ENCODE results near the gene ANXA4.
"Not testable (repeated sequence)": the region's sequence is repeated elsewhere in the genome, so short reads cannot be mapped to it uniquely, and the experiment has no call there.

Gene ANXA4

DNA sequence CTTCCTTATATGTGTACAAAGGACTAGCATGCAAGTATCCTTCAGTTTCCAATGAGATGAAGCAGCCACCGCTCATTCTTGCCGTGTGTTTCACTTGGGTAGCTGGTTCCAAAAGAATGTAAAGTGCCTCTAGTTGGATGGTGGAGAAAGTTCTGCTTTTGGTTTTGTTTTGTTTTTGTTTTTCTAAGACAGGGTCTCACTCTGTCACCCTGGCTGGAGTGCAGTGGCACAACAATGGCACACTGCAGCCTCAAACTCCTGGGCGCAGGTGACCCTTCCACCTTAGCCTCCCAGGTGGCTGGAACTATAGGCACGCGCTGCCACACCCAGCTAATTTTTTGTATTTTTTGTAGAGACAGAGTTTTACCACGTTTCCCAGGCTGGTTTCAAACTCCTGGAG, 8.3 kb downstream of the ANXA4 start:
- no peak overlapping the region for H3K4me3 ChIP-seq (ENCODE audit: low read depth, low read length)

DNA sequence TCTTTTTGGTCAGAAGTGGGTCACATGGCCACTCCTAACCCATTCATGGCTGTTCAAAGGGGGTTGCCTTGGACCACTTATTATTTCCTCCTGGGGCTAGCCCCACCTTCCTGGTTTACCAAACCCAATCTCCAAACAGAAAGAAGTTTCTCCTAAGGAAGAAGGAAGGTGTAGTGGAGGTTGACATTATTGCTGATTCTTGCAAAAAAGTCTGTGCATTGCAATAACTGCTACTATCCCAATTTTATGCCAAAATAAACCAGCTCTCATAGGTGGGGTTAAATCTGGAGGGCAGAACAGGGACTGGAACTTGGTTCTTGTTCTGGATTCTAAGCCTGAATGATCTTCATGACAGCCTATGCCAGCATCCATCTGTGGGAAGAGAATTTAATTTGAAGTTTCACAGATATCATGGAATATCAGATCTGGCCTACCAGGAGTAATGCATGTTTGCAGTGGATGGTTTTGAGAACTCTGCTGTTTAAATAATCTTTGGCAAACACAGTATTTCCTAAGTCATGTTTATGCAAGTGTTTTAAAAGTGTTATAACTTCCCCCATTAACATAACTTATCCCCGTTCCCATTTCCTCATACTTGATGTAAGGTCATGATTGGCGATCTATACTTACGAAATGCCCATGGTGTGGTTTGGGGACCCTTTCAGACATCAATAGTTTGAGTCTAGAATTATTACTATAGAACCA, 11.9 kb downstream of the ANXA4 start:
- no peak overlapping the region for H3K4me3 ChIP-seq (ENCODE audit: low read depth, low read length)

DNA sequence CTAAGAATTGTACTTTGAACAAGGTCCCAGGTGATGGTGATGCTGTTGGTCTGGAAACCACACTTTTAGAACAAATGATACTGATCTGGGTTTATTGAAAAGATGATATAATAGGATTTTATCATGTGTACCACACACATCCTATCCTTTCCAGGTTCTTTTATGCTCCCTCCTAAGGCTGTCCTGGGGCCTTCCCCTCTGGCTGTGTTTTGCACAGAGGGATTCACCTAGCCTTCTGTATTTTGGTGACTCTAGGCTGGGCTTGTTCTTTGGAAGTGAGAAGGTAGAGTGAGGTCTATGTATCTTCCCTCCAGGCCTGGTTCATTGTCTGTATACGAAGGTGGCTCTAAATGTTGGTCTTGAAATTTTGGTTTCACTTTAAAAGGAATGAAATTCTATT, 12.7 kb downstream of the ANXA4 start:
- H3K4me3 ChIP-seq (ENCODE audit: low read depth, low read length): no peak overlapping the region

DNA sequence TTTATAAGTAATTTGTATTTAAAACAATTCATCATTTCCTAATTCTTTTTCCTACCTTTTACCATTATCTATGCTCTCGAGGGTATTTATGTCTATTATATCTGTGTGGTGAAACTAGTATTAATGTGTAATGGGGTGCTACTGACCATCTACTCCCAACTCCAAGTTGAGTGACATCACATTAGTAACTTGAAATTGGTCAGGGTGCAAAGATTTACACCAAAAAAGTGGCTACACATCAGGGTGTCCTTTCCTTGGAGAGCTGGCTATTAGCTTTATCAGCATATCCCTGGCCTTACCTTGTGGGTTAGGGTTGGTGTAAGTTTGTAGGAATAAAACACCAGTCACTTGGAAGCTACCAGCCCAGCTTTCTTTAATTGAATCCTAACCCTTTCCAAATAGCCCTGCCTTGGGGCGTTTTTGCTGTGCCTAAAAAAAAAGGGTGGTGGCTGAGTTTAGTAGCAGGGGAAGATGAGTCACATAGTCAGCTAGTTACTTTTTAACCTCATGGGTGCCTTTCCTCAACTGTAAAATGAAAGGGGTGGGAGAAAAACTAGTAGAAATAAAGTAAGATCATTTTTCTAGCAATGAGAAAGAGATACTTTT, 14.0 kb downstream of the ANXA4 start:
- no peak overlapping the region for H3K4me3 ChIP-seq (ENCODE audit: low read depth, low read length)

DNA sequence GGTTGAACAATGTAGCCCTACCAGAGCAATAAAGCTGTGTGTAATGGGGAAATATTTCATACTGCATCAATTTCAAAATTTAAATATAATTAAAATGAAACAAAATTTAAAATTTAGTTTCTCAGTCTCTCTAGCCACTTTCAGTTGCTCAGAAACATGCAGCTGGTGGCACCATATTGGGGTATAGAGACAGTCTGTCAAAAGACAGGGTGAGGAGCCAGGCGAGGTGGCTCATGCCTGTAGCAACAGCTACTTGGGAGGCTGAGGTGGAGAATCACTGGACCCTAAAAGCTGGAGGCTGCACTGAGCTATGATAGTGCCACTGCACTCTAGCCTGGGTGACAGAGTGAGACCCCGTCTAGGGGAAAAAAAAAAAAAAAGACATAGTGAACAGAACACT, 20.1 kb downstream of the ANXA4 start:
- H3K4me3 ChIP-seq (ENCODE audit: low read depth, low read length): no peak overlapping the region

DNA sequence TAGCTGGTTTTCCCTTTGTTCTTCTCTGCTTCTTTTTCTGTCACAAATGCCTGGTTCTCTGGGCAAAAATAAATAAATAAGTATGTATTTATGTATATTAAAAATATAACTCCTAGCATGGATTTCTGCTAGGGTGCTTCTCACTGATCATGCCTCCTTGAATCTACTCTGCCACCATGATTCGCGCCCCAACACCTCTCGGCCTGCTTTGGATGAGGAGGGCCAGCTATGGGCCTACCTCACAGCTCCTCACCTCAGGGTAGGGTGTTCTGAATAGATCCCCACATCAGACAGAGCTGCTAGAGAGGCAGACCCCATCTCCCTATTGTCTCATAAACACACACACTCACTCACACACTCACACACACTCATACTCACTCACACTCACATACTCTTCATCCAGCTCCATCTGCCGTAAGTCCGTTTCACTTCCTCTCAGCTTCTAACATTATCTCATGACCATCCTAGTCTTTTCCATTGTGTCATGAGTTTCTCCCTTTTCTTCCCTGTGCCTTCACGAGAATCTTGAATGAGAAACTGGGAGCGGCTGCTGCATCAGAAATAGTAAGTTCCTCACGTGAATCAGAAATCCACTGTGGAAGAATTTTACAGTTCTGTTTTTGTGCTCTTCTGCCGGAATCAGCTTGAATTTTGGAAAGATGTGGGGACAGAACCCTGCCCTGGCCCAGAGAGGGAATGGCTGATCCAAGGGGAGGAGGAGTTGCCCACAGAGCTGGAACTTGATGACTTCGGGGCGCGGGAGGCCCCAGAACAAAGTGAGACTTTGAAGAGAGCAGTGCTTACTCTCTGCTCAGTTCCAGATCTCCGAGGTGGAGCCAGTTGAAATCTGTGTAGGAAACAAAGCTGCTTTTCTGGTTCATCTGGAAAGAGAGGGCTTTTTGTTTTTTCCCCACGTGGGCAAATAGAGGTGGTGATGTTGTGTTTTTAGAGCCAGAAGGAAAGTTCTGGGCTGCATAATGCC, 20.9 kb downstream of the ANXA4 start:
- no peak overlapping the region for H3K4me3 ChIP-seq (ENCODE audit: low read depth, low read length)

DNA sequence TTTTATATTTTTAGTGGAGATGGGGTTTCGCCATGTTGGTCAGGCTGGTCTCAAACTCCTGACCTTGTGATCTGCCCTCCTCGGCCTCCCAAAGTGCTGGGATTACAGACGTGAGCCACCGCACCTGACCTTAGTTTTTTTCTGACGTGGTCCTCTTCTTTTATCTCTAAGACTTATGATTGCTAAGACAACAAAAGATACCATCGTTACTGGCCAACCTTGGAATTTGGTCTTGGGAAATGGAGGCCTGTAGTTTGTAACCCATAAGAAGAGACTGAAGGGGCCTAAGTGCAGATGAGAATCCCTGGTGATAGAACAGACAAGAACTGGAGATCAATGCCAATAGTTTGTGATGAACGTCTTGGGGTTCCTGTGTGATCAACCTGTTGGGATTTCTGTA, 21.9 kb downstream of the ANXA4 start:
- not testable (repeated sequence) for H3K4me3 ChIP-seq (ENCODE audit: low read depth, low read length)

DNA sequence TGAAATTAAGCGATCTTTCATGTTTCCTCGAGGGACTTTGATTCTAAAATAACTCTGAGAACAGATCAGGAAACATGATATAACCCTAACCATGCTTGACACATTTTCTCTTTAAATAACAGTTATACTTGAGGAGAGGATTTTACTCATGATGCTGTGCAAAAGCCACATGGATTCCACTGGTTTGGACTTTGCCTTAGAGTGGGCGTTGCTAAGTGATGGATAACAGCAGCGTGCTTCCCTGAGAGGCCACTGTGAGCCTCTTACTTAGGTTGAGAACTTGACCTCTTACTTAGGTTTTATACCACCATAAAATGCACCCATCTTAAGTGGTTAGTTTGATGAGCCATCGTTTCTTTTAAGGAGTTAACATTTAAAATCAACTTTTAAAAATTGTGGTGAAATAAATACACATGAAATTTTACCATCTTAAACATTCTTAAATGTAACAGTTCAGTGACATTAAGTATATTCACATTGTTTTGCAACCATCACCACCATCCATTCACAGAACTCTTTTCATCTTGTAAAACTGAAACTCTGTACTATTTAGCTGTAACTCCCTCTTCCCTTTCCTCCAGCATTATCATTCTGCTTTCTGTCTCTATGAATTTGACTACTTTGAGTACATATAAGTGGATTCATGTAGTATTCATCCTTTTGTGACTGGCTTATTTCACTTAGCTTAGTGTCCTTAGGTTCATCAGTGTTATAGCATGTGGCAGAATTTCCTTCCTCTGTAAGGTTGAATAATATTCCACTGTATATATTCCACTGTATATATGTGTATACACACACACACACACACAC, 22.6 kb downstream of the ANXA4 start:
- no peak overlapping the region for H3K4me3 ChIP-seq (ENCODE audit: low read depth, low read length)

DNA sequence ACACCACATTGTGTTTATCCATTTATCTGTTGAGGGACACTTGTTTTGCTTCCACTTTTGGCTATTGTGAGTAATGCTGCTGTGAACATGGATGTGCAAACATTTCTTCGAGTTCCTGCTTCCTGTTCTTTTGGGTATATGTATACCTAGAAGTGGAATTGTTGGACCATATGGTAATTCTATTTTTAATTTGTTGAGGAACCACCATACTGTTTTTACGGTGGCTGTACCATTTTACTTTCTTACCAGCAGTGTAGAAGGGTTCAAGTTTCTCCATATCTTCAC, 23.1 kb downstream of the ANXA4 start:
- no peak overlapping the region for H3K4me3 ChIP-seq (ENCODE audit: low read depth, low read length)

DNA sequence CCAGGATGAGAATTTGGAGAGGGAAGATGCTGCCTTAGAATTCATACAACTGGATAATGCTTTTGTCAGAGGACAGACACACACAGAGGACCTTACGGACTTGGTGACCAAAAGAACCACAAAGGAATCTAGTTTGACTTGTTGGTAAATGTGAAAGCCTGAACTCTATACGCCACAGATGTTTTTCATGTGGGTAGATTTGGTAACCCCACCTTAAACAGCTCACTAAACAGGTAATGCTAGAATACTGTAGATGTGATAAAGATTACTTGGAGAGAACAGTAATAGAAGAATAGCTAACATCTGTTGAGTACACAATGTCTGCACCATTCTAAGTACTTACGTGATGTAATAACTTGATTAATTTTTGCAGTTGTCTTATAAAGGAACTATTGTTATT, 24.1 kb downstream of the ANXA4 start:
- H3K4me3 ChIP-seq (ENCODE audit: low read depth, low read length): no peak overlapping the region

DNA sequence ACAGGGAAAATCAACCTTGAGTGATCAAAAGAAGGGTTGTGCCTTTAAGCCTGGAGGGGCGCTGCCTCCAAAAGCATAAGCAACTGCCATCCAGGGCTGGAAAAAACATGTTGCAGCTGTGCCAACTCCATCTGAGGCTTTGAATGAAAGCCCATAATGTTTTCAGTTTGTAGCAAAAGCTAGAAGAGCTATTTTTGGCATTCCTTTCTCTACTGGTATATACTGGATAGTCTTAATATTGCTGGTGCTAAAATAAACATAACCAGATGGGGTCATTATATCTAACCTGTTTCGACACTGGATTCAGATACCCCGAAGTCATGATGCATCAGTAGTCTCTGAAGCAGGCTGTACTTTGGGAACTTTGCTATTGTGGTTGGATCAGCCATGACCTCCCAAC, 25.1 kb downstream of the ANXA4 start:
- H3K4me3 ChIP-seq (ENCODE audit: low read depth, low read length): no peak overlapping the region

DNA sequence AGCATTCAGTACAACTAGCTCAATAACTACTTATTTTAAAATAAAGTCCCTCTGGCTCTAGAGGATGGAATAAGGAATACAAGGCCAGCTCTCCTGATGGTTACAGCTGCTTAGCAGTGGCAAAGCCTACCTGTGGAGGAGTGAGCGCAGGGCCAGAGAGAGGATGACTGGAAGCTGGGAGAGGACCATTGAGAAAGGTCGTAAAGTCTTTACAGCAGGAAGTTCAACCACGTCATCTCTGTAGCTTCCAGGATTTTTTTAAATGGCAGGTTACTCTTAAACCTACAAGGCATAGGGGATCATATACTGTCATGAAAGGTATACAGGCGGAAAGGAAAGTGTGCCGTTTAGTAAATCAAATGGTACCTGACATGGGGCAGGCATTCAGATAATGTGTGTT, 26.3 kb downstream of the ANXA4 start:
- H3K4me3 ChIP-seq (ENCODE audit: low read depth, low read length): no peak overlapping the region

DNA sequence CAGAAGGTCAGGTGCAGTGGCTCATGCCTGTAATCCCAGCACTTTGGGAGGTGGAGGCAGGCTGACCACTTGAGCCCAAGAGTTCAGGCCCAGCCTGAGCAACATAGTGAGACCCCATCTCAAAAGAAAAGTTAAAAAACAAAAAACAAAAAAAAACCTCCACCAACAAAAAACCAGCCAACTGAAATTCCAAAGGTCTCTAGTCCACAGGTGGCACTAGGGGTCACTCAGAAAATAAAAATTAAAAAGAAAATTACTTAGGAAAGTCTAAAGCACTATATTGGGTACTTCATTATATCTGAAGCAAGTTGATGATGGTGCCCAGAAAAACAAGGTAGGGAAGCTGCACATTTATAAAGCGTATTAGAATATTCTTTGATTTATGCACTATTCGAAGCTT, 26.9 kb downstream of the ANXA4 start:
- no peak overlapping the region for H3K4me3 ChIP-seq (ENCODE audit: low read depth, low read length)

DNA sequence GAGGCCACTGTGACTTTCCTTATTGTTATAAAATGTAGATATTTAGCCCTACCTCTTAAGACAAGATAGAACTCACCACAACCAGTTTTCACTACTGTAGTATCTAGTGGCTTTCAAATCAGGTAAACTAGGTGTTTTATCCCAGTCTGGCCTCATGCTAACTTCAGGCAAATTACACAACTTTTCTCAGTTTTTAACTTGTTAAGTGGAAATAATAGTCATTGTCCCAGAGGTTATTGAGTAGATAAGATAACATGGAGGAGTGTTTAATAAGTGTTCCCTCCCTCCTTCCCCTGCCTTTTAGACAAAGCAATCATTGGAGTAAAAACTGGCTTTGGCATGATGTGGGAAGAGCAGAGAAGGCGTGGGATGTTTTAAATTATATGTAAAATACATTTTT, 27.3 kb downstream of the ANXA4 start:
- H3K4me3 ChIP-seq (ENCODE audit: low read depth, low read length): no peak overlapping the region

DNA sequence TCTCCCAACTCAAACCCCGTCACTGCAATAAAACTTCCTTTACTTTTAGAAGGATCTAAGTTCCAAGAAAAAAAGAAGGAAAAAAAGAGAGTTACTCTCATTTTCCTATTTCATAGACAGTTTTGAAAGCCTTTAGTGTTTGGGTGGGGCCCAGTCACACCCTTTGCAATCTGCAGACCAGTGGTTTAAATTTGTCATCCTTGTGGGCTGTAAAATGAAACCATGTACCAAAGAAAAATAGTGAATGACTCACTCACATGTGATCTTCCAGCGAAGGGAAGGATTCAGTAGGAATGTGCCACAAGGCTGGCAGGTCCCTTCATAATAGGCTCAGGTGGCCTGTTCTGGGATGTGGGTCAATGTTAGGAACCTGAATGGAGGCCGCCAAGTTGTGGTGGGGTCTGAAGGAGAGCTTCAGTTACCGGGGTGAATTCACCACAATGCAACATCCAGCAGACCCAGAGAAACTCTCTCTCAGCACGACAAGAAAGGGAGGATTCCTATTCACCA, 28.3 kb downstream of the ANXA4 start:
- no peak overlapping the region for H3K4me3 ChIP-seq (ENCODE audit: low read depth, low read length)

DNA sequence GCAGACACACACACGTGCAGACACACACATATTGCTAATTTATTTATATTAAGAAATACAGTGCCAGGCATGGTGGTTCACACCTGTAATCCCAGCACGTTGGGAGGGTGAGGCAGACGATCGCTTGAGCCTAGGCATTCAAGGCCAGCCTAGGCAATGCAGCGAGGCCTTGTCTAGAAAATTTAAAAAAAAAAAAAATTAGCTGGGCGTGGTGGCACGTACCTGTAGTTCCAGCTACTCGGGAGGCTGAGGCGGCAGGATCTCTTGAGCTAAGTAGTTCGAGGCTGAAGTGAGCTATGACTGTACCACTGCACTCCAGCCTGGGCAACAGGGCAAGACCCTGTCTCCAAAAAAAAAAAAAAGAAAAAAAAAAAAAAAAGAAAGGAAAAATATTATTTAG, 28.8 kb downstream of the ANXA4 start:
- no peak overlapping the region for H3K4me3 ChIP-seq (ENCODE audit: low read depth, low read length)

DNA sequence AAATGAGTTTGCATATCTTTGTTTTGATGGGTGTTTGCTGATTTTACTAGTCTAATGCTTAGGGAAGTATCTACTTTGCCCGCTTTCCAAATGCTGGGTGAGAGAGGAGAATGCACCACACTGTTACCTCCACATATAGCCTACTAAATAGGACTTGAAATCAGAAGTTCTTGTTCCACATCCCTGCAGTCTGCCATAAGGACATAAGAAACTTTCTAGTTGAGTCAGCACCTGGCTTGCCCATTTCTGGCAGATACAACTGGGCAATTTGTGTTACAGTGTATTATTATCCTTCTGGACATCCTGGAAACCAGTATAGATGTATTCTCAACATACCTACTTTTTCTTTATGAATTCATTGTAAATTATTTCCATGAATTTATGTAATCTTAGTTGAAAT, 29.5 kb downstream of the ANXA4 start:
- H3K4me3 ChIP-seq (ENCODE audit: low read depth, low read length): no peak overlapping the region

DNA sequence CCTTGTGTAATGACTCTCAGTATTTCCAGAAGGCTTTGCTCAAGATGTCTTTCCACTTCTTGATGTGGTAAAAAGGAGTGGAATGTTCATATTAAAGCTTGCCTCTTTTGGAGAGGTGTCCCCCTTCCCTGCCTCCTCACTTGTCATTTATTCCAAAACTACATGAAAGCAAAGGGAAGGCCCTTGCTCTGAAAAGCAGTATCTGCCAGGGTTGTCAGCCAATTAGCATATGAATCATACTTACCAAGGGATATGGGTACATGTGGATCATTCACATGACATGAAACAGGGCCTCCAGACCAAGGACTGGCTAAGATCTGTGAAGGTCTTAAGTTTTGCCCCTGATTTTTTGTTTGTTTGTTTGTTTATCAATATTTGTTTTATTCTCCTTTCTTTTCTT, 31.3 kb downstream of the ANXA4 start:
- no peak overlapping the region for H3K4me3 ChIP-seq (ENCODE audit: low read depth, low read length)

DNA sequence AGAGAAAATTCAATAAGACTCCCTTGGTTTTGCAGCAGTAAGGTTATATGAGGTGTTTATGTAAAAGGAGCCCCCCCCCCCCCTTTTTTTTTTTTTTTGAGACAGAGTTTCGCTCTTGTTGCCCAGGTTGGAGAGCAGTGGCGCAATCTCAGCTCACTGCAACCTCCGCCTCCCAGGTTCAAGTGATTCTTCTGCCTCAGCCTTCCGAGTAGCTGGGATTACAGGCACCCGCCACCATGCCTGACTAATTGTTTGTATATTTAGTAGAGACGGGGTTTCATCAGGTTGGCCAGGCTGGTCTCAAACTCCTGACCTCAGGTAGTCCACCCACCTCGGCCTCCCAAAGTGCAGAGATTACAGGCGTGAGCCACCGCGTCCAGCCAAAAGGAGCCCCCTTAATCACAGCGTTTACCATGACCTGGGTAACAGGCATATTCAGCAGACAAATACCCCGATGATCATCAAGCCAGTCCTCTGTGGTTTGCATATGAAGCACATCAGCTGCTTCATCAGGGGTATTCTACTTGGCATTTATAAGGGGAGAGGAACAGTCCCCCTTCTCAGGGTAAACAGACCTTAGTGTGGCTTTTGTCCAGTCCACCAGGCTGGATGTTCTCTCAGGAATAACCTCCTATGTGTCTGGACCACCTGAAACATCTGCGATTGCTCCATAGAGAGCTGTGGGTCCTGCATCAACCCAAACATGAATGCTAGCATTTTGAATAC, 32.5 kb downstream of the ANXA4 start:
- not testable (repeated sequence) for H3K4me3 ChIP-seq (ENCODE audit: low read depth, low read length)
